UCSD-AML1 (cell line): ENCODE data around the gene GPX3.

Source experiments
- DNase-seq: peaks from one replicate; lab custom pipeline; 2025; ENCODE audit not compliant: unreplicated experiment; lab: John Stamatoyannopoulos, UW

GPX3 gene

DNA sequence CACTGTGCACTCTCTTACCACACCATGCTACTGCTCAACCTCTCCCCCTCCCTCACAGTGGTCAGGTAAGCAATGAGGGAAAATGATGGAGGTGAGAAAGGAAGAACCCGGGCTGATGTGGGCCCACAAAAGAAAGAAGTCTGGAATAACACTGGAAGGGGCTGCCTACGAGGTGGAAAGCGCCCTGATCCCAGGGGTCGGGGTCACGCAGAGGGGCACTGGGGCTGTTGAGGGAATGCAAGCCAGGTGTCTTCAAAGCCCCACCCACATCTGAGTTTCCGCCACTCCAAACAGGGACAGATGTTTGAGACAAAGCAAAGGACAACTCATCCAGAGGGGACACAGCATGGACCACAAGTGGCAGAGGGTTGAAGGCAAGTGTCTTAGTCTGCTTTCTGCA, 56.2 kb downstream of the GPX3 start:
- DNase-seq, result no peak

DNA sequence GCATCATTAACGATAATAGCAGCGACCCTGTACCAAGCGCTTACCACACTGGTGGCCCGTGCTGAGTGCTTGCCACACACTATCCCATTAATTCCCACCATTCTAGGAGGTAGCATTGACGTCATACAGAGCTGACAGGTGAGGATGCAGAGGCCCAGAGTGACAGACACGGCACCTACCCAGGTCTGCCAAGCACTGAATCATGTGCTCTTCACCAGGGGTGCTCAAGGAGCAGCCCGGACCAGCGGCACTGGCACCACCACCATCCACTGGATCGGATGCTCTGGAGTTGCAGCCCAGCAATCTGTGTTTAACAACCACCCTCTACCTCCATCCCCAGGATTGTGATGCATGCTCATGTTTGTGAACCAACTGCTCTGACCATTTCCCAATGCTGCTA, 57.0 kb downstream of the GPX3 start:
- DNase-seq, result no peak

DNA sequence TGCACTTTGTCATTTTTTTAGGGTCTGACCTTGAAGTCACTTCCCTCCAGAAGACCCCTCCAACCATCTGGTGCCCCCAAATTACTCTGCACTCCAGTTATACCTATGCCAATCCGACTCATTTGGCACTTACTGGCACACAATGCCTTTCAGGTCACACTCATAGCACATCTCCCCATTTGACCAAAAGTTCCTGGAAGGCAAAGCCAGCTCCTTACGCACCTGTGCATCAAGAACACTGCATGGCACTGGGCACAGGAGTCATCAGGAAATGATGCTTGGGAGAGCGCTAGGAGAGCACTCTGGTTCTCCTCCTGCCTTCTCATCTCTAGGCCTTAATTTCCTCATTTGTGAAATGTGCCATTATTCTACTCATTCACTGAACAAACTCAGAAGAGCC, 57.6 kb downstream of the GPX3 start:
- DNase-seq, result no peak
